Neural progenitor cell (in vitro differentiated cells): ENCODE results near the gene GPR84. TPM values are rescaled to one million over a fixed set of nuclear protein-coding genes. Genes with fewer than 3 reads are reported as not detected.

Source experiments
- DNase-seq: peaks from one replicate; pipeline ENCODE4 v3.0.0-alpha.2; 2016; ENCODE audit warnings: low spot score
- H2AFZ ChIP-seq: fragments of 200-600 bp; sonication (generic); replicated peaks from 2 replicates; pipeline ENCODE4 v1.6.1; 2016; ENCODE audit warnings: antibody characterized with exemption
- H3F3A ChIP-seq: fragments of 200-600 bp; sonication (generic); 2 replicates; pipeline ENCODE4 v1.6.1; 2016; ENCODE audit warnings: antibody characterized with exemption, low read depth
- H3K27ac ChIP-seq: fragments of 200-600 bp; sonication (generic); 2 replicates; pipeline ENCODE4 v1.5.1; 2016; ENCODE audit warnings: mild to moderate bottlenecking
- H3K27me3 ChIP-seq: fragments of 200-600 bp; sonication (generic); 2 replicates; pipeline ENCODE4 v1.6.1; 2016; ENCODE audit warnings: mild to moderate bottlenecking, moderate library complexity
- H3K36me3 ChIP-seq: fragments of 200-600 bp; sonication (generic); 2 replicates; pipeline ENCODE4 v1.5.1; 2016
- H3K4me1 ChIP-seq: fragments of 200-600 bp; sonication (generic); 2 replicates; pipeline ENCODE4 v1.6.1; 2016; ENCODE audit warnings: mixed run types
- H3K4me2 ChIP-seq: fragments of 200-600 bp; sonication (generic); 2 replicates; pipeline ENCODE4 v1.6.1; 2016
- H3K4me3 ChIP-seq: fragments of 200-600 bp; sonication (generic); 2 replicates; pipeline ENCODE4 v1.5.1; 2016
- H3K79me2 ChIP-seq: fragments of 200-600 bp; sonication (generic); 2 replicates; pipeline ENCODE4 v1.6.1; 2016; ENCODE audit warnings: low read depth
- H3K9ac ChIP-seq: fragments of 200-600 bp; sonication (generic); 2 replicates; pipeline ENCODE4 v1.6.1; 2016
- H3K9me3 ChIP-seq: fragments of 200-600 bp; sonication (generic); 2 replicates; pipeline ENCODE4 v1.5.1; 2016; ENCODE audit warnings: low read depth
- H4K20me1 ChIP-seq: fragments of 200-600 bp; sonication (generic); 2 replicates; pipeline ENCODE4 v1.6.1; 2016; ENCODE audit warnings: low read depth
- H3K27ac Mint-ChIP-seq: 3 replicates; pipeline ENCODE4 v1.8.0; 2021; ENCODE audit warnings: mixed read lengths
- H3K27me3 Mint-ChIP-seq: 2 replicates; pipeline ENCODE4 v1.8.0; 2022; ENCODE audit warnings: low read depth, mild to moderate bottlenecking, inconsistent platforms, moderate library complexity, mixed read lengths; ENCODE audit not compliant: insufficient read depth
- H3K36me3 Mint-ChIP-seq: 3 replicates; pipeline ENCODE4 v1.8.0; 2021; ENCODE audit warnings: mixed read lengths
- H3K4me1 Mint-ChIP-seq: 3 replicates; pipeline ENCODE4 v1.8.0; 2021; ENCODE audit warnings: mixed read lengths
- H3K4me3 Mint-ChIP-seq: 3 replicates; pipeline ENCODE4 v1.8.0; 2021; ENCODE audit warnings: mild to moderate bottlenecking, moderate library complexity, mixed read lengths
- H3K9me3 Mint-ChIP-seq: 3 replicates; pipeline ENCODE4 v1.8.0; 2020; ENCODE audit warnings: mixed read lengths
- EZH2 ChIP-seq: fragments of 200-600 bp; sonication (generic); IDR thresholded peaks from 2 replicates; pipeline ENCODE4 v1.6.1; 2017; ENCODE audit warnings: antibody characterized with exemption, mild to moderate bottlenecking, moderate library complexity
- EZH2phosphoT487 ChIP-seq: fragments of 200-600 bp; sonication (generic); IDR thresholded peaks from 2 replicates; pipeline ENCODE4 v1.6.1; 2017; ENCODE audit warnings: antibody characterized with exemption
- total RNA-seq: library from RNA; depleted of rRNA; stranded (reverse); fragments of >200 nt; gene quantifications from 2 replicates; pipeline ENCODE4 v1.2.3, GENCODE V29; 2015; ENCODE audit warnings: low replicate concordance
- TF ChIP-seq, protein P1 (sequence below): fragments of 200-600 bp; sonication (generic); IDR thresholded peaks from 2 replicates; pipeline ENCODE4 v1.5.1; 2017; ENCODE audit warnings: antibody characterized with exemption, mild to moderate bottlenecking

GPR84 gene
- total RNA-seq, 1 donor from 2014 or later, result not detected

DNA sequence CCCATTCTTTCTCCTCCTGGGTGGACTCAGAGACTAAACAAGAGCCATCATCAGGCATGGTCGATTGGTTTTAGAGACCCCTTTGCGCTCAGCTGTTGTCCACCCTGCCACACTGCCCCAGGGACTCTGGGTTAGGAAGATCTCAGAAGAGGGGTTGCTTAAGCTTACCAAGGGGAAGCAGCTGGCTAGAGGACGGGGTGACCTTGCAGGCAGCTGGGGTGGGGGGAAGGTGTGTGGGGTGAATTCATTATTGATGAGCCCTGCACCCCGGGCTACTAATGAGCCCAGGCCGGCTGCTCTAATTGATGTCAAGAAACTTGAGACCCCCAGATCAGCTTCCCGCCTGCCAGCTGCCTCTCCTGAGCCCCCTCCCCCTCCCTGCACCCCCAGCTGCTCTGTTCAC is 28.9 kb upstream of the GPR84 start:
- no peak overlapping the region for H3K27ac ChIP-seq
- no peak overlapping the region for H2AFZ ChIP-seq
- peaks cover 5% of the 10 kb centered on the region for H3K36me3 Mint-ChIP-seq
- H3K9ac ChIP-seq, result no peak overlapping the region
- H3K4me3 Mint-ChIP-seq, result peak overlapping the region; percentile 43
- H3K27me3 ChIP-seq, result no peaks in the 10 kb centered on the region
- H4K20me1 ChIP-seq, result no peaks in the 10 kb centered on the region
- peaks cover 45% of the 10 kb centered on the region for H3F3A ChIP-seq
- no peaks in the 10 kb centered on the region for H3K9me3 Mint-ChIP-seq
- H3K4me1 ChIP-seq, result peaks cover 48% of the 10 kb centered on the region
- no peak for TF ChIP-seq EZH2phosphoT487
- TF ChIP-seq, protein P1, sequence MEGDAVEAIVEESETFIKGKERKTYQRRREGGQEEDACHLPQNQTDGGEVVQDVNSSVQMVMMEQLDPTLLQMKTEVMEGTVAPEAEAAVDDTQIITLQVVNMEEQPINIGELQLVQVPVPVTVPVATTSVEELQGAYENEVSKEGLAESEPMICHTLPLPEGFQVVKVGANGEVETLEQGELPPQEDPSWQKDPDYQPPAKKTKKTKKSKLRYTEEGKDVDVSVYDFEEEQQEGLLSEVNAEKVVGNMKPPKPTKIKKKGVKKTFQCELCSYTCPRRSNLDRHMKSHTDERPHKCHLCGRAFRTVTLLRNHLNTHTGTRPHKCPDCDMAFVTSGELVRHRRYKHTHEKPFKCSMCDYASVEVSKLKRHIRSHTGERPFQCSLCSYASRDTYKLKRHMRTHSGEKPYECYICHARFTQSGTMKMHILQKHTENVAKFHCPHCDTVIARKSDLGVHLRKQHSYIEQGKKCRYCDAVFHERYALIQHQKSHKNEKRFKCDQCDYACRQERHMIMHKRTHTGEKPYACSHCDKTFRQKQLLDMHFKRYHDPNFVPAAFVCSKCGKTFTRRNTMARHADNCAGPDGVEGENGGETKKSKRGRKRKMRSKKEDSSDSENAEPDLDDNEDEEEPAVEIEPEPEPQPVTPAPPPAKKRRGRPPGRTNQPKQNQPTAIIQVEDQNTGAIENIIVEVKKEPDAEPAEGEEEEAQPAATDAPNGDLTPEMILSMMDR, result no peak
- no peak for TF ChIP-seq EZH2
- no peak overlapping the region for H3K27ac Mint-ChIP-seq
- H3K36me3 ChIP-seq, result no peaks in the 10 kb centered on the region
- peaks cover 3% of the 10 kb centered on the region for H3K27me3 Mint-ChIP-seq
- H3K79me2 ChIP-seq, result peaks cover 5% of the 10 kb centered on the region
- H3K9me3 ChIP-seq, result no peaks in the 10 kb centered on the region
- no peak overlapping the region for H3K4me3 ChIP-seq
- peak; percentile 52 for DNase-seq
- peaks cover 45% of the 10 kb centered on the region for H3K4me1 Mint-ChIP-seq
- peak overlapping the region; percentile 53 for H3K4me2 ChIP-seq

DNA sequence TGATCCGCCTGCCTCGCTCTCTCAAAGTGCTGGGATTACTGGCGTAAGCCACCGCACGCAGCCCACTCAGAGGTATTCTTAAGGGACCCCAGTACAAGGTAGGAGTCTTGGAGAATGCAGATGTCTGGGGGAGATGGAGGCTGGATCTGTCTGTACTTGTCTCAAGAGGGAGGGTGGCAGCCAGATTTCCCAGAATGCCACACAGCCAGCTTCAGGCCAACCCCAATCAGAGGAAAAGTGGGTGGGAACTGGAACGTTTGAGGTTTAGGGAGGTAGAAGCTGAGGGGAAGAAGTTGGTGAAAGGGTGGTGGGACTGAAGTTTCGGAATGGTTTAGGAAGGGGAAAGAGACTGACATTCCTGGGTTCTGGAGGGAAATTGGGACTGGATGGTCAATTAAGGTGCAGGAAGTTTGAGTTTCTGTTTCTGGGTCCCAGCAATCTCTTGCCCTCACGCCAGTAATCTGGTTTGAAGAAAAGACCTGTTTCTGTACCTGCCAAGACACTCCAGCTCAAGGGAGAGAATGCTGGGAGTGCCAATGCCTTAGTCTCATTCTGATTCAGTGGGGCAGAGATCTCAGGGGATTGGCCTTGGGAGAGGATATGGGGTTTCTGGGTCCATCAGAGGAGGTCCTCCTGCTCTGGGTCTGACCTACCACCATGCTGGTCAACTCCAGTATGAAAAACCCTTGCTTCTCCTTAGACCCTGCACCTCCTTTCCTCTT is 28.4 kb upstream of the GPR84 start:
- H3K9me3 ChIP-seq, result no peaks in the 10 kb centered on the region
- H3K27me3 ChIP-seq, result no peaks in the 10 kb centered on the region
- H4K20me1 ChIP-seq, result peaks cover 3% of the 10 kb centered on the region
- H3K4me1 ChIP-seq, result peaks cover 54% of the 10 kb centered on the region
- DNase-seq, result no peak
- H3K9ac ChIP-seq, result no peak overlapping the region
- Mint-ChIP-seq H3K4me1 (peaks cover 49% of the 10 kb centered on the region), H3K36me3 (peaks cover 3% of the 10 kb centered on the region), H3K9me3 (no peaks in the 10 kb centered on the region), H3K27me3 (peaks cover 3% of the 10 kb centered on the region), H3K4me3 (peak overlapping the region; percentile 75), H3K27ac (peak overlapping the region; percentile 41)
- no peak overlapping the region for H3K4me3 ChIP-seq
- H3K79me2 ChIP-seq, result peaks cover 5% of the 10 kb centered on the region
- H3K4me2 ChIP-seq, result peak overlapping the region; percentile 53
- TF ChIP-seq EZH2phosphoT487 (no peak), EZH2 (no peak)
- TF ChIP-seq, protein P1, result no peak
- peaks cover 51% of the 10 kb centered on the region for H3F3A ChIP-seq
- H3K36me3 ChIP-seq, result no peaks in the 10 kb centered on the region
- no peak overlapping the region for H2AFZ ChIP-seq
- H3K27ac ChIP-seq, result no peak overlapping the region

DNA sequence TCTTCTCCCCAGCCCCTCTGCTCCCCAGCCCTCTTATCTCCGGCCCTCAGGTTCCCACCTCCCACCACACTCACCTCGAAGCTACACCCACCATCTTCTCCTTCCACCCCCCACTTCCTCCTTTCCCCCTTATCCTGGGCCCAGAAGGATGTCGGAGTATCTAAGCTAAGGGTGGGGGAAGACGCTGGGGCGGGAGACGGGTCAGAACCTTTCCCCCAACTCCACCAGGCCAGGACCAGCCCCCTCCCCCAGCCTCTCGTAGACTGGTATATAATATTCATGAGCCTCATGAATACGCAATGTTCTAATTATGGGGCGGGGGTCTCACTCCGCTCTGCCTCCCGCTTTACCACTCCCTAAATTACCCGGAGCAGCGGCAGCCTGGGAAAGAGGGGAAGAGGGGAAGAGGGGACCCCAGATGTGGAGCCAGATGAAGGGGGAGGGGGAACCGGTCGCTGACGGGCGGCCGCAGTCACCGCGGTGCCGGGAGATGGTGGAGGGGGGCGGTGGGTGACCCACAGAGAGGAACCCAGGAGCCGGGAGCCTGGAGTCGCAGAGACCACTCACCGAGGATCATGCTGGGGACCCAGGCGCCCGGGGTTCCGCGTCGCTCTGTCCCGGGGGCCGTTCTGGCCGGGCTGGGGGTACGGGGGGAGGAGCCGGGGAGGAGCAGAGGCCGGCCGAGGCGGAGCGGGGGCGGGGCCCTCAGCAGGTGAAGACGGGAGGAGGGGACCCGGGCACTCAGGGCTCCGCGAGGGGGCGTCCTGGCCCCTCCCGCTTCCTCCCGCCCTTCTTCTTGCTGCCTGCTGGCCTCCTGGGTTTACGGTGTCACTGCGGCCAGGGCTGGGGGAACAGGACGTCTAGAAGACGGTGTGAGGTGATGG is 26.6 kb upstream of the GPR84 start:
- Histone ChIP-seq H3K27me3 (no peaks in the 10 kb centered on the region), H4K20me1 (peaks cover 19% of the 10 kb centered on the region), H3K9me3 (no peaks in the 10 kb centered on the region), H2AFZ (peak overlapping the region; percentile 65), H3K9ac (no peak overlapping the region), H3K27ac (no peak overlapping the region), H3K36me3 (no peaks in the 10 kb centered on the region), H3K79me2 (peaks cover 16% of the 10 kb centered on the region), H3K4me1 (peaks cover 71% of the 10 kb centered on the region), H3K4me2 (peak overlapping the region; percentile 81), H3F3A (peaks cover 68% of the 10 kb centered on the region), H3K4me3 (peak overlapping the region; percentile 78)
- Mint-ChIP-seq H3K4me3 (peak overlapping the region; percentile 93), H3K27ac (peak overlapping the region; percentile 58), H3K36me3 (peaks cover 3% of the 10 kb centered on the region), H3K4me1 (peaks cover 65% of the 10 kb centered on the region), H3K27me3 (peaks cover 3% of the 10 kb centered on the region), H3K9me3 (no peaks in the 10 kb centered on the region)
- peak; percentile 90 for DNase-seq
- TF ChIP-seq EZH2phosphoT487 (no peak), EZH2 (no peak)
- TF ChIP-seq, protein P1, result peak; percentile 42
